Measurements from ENCODE around the gene JUP. TPM values are rescaled to one million over a fixed set of nuclear protein-coding genes. Genes with fewer than 3 reads are reported as not detected.

JUP gene
- total RNA-seq, 3 donors from 2014 or later = 107 to 158 (median 121) TPM

GRCh38 chr17:41812381-41813151 lies 26.1 kb upstream of the JUP start, which contains the start of gene FKBP10:
Gene FKBP10, plus strand, starts transcription at chr17:41813004. Its CDS starts 31 bp downstream, at chr17:41813035.
- no peak for TF ChIP-seq CTCF (IDR thresholded peaks at IDR 0.05)
- TF ChIP-seq POLR2AphosphoS5 (IDR thresholded peaks at IDR 0.05) = peak in 1 of 3 donors; percentile 22
- Histone ChIP-seq H3K9me3 (no peaks in the 10 kb centered on the region), H3K27me3 (no peaks in the 10 kb centered on the region), H3K4me3 (peak within 1 kb of the TSS; percentile 67 to 86 (median 79)), H3K4me1 (peaks cover 3 to 6% of the 10 kb centered on the region in 2 donors), H3K36me3 (no peaks in the 10 kb centered on the region), H3K27ac (peak within 1 kb of the TSS; percentile 56 to 81)
- peak in 1 of 2 donors; percentile 36 for DNase-seq (ENCODE audit: low spot score in 2 of 2)
- intact Hi-C loops (cut with DNase I; ENCODE audit: low total_unique reads) = no loop called here

- DNase-seq (ENCODE audit: low spot score in 2 of 2) = peak; percentile 63 to 75
- no peaks in the 10 kb centered on the region for H3K36me3 ChIP-seq
- H3K9me3 ChIP-seq = no peaks in the 10 kb centered on the region
- peak within 1 kb of the TSS; percentile 67 to 86 (median 79) for H3K4me3 ChIP-seq
- H3K4me1 ChIP-seq = peaks cover 3 to 6% of the 10 kb centered on the region in 2 donors
- intact Hi-C loops (cut with DNase I; ENCODE audit: low total_unique reads) = no loop called here
- peak in 2 of 3 donors; percentile 34 to 63 for TF ChIP-seq CTCF (IDR thresholded peaks at IDR 0.05)
- TF ChIP-seq POLR2AphosphoS5 (IDR thresholded peaks at IDR 0.05) = no peak
- H3K27me3 ChIP-seq = no peaks in the 10 kb centered on the region
- H3K27ac ChIP-seq = peak within 1 kb of the TSS; percentile 56 to 81
Measured at GRCh38 chr17:41811549-41812380, 25.3 kb upstream of the JUP start, which contains the start of gene P3H4. Gene P3H4, minus strand, starts transcription at chr17:41811949. Its CDS starts 34 bp downstream, at chr17:41811915.

- intact Hi-C loops (cut with DNase I; ENCODE audit: low total_unique reads) = no loop called here
- H3K36me3 ChIP-seq = no peaks in the 10 kb centered on the region
- no peaks in the 10 kb centered on the region for H3K27me3 ChIP-seq
- no peaks in the 10 kb centered on the region for H3K9me3 ChIP-seq
- H3K4me3 ChIP-seq = peak overlapping the region; percentile 67 to 86 (median 79)
- H3K4me1 ChIP-seq = peaks cover 3 to 6% of the 10 kb centered on the region in 2 donors
- TF ChIP-seq POLR2A (IDR thresholded peaks at IDR 0.05) (no peak), POLR2AphosphoS5 (IDR thresholded peaks at IDR 0.05) (no peak), CTCF (IDR thresholded peaks at IDR 0.05) (no peak)
- no peak for DNase-seq (ENCODE audit: low spot score in 2 of 2)
- H3K27ac ChIP-seq = peak overlapping the region; percentile 56 to 61
Measured at GRCh38 chr17:41810659-41811548, 24.4 kb upstream of the JUP start.

- intact Hi-C loops (cut with DNase I; ENCODE audit: low total_unique reads) = no loop called here
- Histone ChIP-seq H3K9me3 (no peaks in the 10 kb centered on the region), H3K4me3 (no peak overlapping the region), H3K27ac (no peak overlapping the region), H3K27me3 (no peaks in the 10 kb centered on the region), H3K4me1 (peaks cover 3 to 6% of the 10 kb centered on the region in 2 donors), H3K36me3 (no peaks in the 10 kb centered on the region)
- no peak for TF ChIP-seq POLR2AphosphoS5 (IDR thresholded peaks at IDR 0.05)
- TF ChIP-seq POLR2A (IDR thresholded peaks at IDR 0.05) = no peak
- no peak for TF ChIP-seq CTCF (IDR thresholded peaks at IDR 0.05)
- DNase-seq (ENCODE audit: low spot score in 2 of 2) = no peak
Measured at GRCh38 chr17:41806685-41807445, 20.4 kb upstream of the JUP start.

Data from breast epithelium (tissue), 4 donors.